ENCODE data around the gene ARSG.

GRCh38 chr17:68424203-68424602 lies 132.9 kb downstream of the ARSG start:
- TF ChIP-seq CTCF (optimal IDR thresholded peaks at IDR 0.05 in 1 of 3, IDR thresholded peaks at IDR 0.05 in 1 of 3, conservative IDR thresholded peaks at IDR 0.05 in 1 of 3; ENCODE audit: extremely low read depth in 1 of 3, insufficient read depth in 2 of 3, low read length in 3 of 3) (no peak), EZH2 (IDR thresholded peaks at IDR 0.05; ENCODE audit: low read length) (no peak)
